ENCODE measurements around the gene PADI6.

The PADI6 gene

DNA sequence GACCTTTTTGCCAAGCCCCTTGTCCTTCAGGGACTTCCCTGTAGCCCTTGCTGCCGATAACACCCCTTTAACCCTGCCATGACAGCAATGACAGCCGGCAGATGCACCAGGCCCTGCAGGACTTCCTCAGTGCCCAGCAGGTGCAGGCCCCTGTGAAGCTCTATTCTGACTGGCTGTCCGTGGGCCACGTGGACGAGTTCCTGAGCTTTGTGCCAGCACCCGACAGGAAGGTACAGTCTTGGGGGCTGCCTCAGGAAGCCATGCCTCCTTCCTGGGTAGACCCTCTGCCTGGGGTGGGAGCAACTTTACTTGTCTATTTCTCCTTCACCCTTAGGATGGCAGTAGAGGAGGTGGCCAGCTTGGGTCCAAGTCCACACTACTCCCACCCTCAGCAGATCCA, 16.1 kb upstream of the PADI6 start:
- DNase-seq (ENCODE audit: insufficient read length, low spot score), result no peak
- no peak for FAIRE-seq

DNA sequence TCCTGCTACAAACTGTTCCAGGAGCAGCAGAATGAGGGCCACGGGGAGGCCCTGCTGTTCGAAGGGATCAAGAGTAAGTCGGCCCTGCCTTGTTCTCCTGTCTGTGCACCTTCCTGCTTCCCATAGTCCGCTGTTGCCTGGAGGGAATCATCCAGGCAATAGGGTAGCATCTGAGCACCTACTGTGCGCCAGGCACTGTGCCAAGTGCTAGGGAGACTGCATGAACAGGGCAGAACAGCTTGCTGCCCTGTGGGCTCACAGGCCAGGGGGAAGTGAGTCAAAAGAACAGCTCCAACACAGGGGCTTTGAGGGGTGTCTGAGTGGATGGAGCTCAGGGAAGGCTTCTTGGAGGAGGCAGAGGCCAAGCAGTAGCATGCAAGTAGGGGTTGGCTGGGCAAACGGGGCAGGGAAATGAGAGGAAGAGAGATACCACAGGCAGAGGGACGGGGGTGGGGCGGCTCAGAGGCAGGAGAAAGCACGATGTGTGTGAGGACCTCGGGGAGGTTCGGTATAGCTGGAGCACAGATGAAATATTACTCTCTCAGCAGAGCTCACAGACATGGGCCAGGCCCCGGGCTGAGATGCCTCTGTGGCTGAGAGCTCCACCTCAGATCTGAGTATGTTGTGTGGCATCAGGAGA, 15.5 kb upstream of the PADI6 start:
- DNase-seq (ENCODE audit: insufficient read length, low spot score) (no peak), FAIRE-seq (no peak)

DNA sequence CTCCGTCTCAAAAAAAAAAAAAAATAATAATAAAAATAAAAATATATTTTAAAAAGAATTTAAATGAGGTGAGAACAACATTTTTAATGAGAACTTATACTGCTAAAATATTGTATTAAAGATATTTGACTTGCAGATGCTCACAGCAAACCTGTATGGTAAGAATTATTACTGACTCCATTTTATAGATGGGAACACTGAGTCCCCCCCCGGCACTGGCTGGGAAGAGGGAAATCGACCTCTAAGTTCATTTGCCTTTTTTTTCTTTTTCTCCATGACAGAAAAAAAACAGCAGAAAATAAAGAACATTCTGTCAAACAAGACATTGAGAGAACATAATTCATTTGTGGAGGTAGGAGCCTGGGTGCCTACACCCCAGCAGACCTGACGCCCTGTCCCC, 13.4 kb upstream of the PADI6 start:
- DNase-seq (ENCODE audit: insufficient read length, low spot score) (no peak), FAIRE-seq (no peak)

DNA sequence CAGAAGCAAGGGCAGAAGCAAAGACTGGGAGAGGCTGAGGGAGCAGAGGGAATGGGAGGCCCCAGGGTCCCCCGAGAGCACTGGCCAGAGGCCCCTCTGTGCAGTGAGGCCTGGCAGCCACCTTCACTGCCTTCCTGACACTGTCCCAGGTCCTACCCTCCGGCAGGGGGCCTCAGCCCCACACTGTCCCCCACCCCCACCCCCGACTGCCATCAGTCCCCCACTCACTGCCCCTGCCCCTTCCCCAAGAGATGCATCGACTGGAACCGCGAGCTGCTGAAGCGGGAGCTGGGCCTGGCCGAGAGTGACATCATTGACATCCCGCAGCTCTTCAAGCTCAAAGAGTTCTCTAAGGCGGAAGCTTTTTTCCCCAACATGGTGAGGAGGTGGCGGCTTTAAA, 13.0 kb upstream of the PADI6 start:
- FAIRE-seq (no peak), DNase-seq (ENCODE audit: insufficient read length, low spot score) (no peak)

DNA sequence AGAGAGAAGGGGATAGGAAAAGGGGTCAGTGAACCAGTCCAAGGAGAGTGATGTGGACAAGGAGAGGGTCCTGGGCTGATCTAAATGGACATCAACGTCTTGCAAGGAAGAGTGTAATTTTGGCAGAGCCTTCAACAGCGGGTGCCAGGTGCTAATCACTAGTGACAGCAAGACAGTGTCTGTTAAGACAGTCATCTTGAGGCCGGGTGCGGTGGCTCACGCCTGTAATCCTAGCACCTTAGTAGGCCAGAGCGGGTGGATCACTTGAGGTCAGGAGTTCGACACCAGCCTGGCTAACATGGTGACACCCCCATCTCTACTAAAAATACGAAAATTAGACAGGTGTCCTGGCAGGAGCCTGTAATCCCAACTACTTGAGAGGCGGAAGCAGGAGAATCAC, 12.2 kb upstream of the PADI6 start:
- DNase-seq (ENCODE audit: insufficient read length, low spot score), result no peak
- FAIRE-seq, result no peak

DNA sequence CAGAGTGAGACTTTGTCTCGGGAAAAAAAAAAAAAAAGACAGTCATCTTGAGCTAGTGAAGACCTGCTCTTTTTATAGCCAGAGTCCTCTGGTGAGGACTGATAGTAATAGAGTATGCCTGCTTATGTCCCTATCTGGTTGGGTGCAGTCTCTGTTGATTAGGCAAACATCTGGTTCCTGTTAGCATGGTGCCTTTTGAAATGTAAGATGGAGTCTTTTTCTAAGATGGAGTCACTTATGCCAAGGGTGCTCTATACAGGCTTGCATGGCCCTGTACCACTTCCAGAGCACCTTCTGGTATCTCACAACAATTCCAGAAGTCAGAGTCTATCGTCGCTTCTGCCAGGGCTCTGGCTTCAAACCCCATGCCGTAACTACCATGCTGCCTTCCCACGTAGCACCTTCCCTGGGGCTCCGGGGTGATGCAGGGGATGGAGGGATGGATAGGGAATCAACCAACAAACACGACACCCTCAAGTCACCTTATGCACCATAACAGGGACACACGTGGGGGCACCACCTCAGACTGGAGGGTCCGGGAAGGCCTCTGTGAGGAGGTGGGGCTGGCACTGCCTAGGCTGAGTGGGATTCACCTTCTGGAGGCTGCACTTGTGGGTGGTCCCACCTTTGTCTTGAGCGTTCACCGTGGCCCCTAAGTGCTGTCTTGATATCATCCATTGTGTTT, 11.6 kb upstream of the PADI6 start:
- DNase-seq (ENCODE audit: insufficient read length, low spot score) (no peak), FAIRE-seq (no peak)

DNA sequence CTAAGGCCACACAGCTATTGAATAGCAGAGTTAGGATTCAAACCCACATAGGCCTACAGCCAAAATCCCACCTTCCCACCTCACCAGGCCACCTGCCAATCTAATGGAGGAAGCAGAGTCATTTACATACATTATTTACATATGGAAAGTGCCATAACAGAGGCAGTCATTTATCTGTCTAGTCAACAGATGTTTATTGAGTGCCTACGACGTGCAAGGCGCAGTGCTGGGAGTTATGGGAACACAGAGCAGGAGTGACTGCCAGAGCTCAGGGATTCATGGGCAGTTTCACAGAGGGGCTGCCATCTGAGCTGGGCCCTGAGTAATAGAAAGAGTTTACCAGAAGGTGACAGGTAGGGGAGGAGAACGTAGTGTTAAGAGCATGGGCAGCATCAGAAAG, 10.3 kb upstream of the PADI6 start:
- FAIRE-seq (no peak), DNase-seq (ENCODE audit: insufficient read length, low spot score) (no peak)

DNA sequence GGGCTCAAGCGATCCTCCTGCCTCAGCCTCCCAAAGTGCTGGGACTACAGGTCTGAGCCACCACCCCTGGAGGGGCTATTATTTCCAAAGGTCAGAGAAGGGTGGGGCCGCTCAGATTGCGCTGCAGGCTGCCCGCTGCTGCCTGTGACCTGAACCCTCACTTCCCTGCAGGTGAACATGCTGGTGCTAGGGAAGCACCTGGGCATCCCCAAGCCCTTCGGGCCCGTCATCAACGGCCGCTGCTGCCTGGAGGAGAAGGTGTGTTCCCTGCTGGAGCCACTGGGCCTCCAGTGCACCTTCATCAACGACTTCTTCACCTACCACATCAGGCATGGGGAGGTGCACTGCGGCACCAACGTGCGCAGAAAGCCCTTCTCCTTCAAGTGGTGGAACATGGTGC, 8.6 kb upstream of the PADI6 start:
- no peak for FAIRE-seq
- no peak for DNase-seq (ENCODE audit: insufficient read length, low spot score)

DNA sequence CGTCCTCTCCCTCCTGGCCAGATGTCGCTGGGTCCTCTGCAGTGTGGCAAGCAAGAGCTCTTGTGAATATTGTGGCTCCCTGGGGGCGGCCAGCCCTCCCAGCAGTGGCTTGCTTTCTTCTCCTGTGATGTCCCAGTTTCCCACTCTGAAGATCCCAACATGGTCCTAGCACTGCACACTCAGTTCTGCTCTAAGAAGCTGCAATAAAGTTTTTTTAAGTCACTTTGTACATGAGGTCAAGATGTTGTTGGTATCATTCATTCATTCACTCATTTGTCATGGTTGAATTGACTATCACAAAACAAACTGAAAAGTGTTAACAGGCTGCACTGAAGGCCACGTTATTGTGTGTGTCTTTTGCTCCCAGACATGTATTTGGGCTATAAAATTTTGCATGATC, 8.2 kb upstream of the PADI6 start:
- no peak for FAIRE-seq
- DNase-seq (ENCODE audit: insufficient read length, low spot score), result no peak

DNA sequence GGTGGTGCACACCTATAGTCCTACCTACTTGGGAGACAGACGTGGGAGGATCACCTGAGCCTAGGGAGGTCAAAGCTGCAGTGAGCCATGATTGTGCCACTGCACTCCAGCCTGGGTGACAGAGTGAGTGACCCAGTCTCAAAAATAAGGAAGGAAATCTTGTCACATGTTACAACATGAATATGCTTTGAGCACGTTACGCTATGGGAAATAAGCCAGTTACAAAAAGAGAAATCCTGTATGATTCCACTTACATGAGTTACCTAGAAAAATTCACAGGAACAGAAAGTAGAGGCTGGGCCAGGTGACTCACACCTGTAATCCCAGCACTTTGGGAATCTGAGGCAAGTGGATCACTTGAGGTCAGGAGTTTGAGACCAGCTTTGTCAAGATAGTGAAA, 6.7 kb upstream of the PADI6 start:
- FAIRE-seq, result no peak

DNA sequence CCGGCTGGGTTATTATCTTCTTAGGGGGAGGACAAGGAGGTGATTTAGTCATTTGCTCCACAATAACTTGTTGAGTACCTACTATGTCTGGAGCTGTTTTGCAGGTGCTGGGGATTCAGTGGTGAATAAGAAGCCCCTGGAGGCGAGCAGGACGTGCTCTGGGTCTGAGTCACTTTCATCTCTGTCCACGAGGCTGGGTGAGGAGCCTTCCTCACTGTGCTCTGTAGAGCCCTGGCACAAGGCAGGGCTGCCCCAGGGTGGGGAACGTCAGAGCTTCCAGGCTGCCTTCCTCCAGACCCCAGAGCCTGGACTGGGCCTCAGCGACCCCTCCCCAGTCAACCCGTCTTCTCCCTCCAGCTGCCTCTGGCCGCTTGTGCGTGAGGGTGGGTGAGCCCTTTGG, 2.5 kb upstream of the PADI6 start:
- DNase-seq (ENCODE audit: insufficient read length, low spot score), result no peak
- no peak for FAIRE-seq

More for the DNA sequence above, 6.7 kb upstream of the PADI6 start:
- no peak for DNase-seq (ENCODE audit: insufficient read length, low spot score)

DNA sequence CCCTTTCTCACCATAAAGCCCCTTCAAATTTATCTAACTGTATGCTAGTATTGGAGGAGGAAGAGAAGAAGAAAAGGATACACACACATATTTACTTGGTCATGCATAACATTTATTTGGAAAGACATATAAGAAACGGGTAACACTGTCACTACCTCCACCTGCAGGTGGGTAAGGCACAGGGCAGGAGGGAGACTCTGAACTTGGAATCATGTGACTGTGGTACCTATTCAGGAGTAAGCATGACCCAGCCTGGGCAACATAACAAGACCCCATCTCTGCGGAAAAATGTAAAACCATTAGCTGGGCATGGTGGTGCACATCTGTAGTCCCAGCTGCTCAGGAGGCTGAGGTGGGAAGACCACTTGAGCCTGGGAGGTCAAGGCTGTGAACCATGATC, 1.4 kb upstream of the PADI6 start:
- FAIRE-seq (no peak), DNase-seq (ENCODE audit: insufficient read length, low spot score) (no peak)

DNA sequence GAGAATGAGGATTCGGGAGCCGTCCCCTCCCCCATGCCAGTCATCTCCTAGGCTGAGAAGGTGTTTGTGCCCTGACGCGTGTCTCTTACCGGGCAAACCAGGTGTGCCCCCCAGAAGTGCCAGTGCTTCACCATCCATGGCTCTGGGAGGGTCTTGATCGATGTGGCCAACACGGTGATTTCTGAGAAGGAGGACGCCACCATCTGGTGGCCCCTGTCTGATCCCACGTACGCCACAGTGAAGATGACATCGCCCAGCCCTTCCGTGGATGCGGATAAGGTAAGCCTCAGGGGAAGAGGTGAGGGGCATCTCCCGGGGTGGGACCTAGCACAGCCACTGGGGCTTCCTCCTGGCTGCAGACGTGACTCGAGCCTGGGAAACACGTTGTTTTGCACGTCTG, 959 bp downstream of the PADI6 start:
- DNase-seq (ENCODE audit: insufficient read length, low spot score) (no peak), FAIRE-seq (no peak)

DNA sequence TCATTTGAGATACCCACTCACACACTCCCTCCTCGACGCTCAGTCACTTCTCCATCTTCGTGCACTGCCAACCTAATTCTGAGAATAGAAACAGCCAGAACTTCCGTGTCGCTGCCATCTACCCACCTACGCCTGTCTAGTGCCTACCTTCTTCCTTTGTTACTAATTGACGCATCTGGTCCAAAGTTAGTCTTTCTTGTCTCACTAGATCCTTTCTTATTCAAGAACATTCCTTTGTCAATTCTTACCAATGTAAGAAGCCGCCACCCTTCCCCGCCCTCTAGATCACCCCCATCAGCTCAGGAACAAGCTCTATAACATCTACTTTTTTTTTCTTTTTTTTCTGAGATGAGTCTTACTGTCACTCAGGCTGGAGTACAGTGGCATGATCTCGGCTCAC, 3.7 kb downstream of the PADI6 start:
- FAIRE-seq (no peak), DNase-seq (ENCODE audit: insufficient read length, low spot score) (no peak)

DNA sequence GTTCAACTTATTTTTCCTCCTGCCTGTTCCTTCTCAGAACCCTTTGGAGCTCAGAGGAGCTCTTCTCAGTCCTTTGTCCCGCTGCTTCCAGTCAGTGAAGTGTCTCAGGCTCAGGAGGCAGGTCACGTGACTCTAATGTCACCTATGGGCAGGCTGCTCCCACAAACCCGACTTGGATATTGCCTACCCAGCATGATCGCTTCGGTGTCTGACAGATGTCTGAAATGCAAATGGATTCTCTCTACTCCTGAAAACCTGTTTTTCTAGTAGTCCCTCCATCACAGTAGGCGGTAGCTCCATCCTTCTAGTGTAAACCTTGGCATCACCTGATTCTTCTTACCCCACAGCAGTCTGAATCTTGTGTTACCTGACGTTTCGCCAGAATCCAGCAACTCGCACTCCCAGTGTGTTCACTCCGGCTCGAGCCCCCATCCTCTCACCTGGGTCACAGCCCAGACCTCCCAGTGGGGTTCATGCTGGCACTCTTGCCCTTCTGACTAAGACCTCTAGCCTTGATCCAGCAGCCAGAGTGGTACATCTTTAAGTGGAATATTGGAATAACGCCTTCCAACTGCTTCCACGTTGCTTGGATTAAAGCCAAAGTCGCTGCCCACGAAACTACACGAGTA, 5.4 kb downstream of the PADI6 start:
- no peak for DNase-seq (ENCODE audit: insufficient read length, low spot score)
- no peak for FAIRE-seq

DNA sequence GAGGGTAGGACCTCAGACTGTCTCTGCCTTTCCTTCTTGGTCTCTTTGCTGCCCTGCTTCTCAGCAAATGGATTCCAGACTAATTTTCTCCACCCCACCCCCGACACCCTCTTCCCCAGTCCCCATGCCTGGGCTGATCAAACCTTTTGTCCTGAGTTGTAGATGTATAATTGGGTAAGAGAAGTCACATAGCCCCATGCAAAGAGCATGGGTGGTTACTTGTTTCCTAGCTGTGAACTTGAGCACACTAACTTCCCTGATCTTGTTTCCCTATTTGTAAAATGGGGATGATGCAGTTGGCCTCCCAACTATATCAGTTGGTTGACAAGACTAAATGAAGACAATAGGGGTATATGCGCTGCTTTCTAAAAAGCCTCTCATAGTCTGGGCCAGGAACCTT, 9.2 kb downstream of the PADI6 start:
- DNase-seq (ENCODE audit: insufficient read length, low spot score), result no peak
- FAIRE-seq, result no peak

DNA sequence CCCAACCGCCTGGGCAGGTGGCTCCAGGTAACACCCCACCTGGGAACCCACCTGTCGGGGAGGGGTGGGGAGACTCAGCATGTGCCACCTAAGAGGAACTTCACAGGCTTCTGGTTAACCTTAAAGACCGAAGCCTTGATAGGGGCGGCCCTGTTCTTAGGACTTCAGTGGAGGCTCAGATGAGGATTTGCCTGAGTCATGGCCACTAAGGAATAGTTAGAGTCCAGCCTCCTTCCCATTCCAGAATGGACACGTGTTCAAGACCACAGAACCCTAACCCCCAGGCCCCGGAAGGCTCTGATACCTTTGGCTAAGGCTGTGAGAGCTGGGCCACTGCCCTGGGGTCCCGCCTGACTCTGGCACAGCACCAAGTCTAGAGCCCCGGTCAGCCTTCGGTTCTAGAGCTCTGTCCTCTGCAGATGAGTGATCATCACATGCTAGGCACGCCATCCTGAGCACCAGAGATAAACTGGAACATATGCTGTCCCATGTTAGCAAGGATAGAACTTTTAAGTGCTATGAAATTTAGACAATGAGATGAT, 20.3 kb downstream of the PADI6 start:
- DNase-seq (ENCODE audit: insufficient read length, low spot score) (no peak), FAIRE-seq (no peak)

DNA sequence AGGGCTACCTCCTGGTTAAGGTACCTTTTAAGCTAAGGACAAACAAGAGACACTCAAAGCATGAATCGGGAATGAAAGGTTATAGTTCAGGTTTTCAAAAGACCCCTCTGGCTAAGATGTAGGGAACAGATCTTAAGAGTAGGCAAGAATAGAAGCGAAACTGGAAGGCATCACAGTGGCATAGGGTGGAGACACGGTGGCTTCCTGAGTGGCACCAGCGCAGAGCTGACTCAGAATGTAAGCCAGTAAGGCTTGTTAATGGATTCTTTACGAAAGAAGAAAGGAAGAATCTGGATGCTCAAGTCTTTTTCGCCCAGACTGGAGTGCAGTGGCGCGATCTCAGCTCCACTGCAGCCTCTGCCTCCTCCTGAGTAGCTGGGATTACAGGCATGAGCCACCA, 21.2 kb downstream of the PADI6 start:
- no peak for FAIRE-seq
- no peak for DNase-seq (ENCODE audit: insufficient read length, low spot score)

DNA sequence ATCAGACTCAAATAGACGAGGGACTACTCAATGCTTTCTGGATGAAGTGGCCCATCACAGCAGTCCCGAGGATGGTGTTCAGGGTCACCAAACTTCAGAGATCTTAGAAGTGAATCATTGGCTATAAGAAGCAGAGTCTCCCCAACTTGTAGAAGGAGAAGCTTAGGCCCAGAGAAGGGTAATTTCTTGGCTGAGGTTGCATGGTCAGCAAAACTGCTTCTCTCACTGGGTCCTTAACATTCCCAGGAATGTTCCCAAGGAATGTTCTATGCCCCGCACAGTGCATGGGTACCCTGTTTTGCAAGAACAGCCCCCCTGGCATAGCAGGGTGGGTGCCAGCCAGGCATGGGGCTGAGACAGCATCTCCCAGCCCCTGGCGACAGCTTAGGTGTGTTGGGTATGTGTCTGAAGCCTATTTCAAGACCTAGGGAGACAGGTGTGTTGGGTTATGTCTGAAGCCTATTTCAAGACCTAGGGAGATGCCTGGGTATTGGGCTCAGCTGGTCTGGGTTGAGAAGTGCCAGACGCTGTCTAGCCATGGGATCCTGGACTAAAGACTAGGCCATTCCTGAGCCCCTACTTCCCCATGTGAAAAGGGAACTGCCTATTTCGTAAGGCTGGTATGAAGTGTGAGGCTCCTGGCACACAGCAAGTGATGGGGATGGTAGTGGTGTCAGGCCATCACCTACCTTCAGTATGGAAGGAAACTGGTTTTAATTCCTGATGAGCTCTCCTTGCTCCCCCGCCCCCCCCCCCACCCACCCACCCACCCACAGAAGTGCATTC, 26.1 kb downstream of the PADI6 start:
- DNase-seq (ENCODE audit: insufficient read length, low spot score) (no peak), FAIRE-seq (no peak)

DNA sequence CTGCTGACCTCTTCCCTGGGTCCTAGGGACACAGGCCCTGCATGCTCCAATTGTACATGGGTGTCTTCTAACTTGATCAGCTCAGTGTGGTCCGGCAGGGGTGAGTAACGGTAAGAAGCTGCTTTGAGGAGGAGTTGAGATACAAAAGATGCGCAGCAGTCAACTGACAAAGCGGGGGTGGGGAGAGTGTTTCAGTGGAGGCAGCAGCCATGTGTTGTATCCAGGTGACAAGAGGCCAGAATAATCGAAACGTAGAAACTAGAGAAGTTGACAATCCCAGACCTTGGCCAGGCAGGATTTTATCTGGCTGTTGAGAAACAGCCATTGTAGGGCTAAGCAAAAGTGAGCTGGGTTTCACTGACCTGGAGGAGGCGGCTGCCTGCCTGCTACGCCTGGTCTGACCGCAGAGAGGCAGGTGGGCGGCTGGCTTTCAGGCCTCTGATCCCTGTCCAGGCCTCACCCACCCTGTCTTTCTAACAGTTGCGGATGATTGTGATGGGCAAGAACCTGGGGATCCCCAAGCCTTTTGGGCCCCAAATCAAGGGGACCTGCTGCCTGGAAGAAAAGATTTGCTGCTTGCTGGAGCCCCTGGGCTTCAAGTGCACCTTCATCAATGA, 28.8 kb downstream of the PADI6 start:
- FAIRE-seq, result no peak

DNA sequence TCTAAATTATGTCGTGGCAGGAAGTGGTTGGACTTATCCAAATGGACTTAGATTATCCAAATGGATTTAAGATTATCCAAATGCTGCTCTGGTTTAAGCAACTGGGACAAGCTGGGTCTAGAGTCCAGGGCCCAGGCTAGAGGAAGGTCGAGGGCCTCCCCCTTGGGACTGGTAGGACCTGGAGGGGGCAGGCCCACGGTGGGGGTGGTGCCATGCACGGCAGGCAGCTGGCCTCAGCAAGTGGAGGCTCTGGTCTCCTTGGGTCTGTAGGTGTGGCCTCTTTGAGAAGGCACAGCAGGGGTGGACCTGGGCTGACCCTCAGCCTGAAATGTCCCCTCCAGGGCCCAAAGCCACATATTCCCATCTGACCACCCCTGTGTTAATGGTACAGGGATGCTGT, 29.8 kb downstream of the PADI6 start:
- FAIRE-seq (no peak), DNase-seq (ENCODE audit: insufficient read length, low spot score) (no peak)

More for the DNA sequence above, 28.8 kb downstream of the PADI6 start:
- DNase-seq (ENCODE audit: insufficient read length, low spot score), result no peak

Data from GM19239 (cell line).